ENCODE measurements around the gene ETV4. TPM values are rescaled to one million over a fixed set of nuclear protein-coding genes. Genes with fewer than 3 reads are reported as not detected.
A peak's percentile ranks its signal among the peaks of the same experiment; 100 is the strongest.

The ETV4 gene
- total and polyA plus RNA-seq, 2 of the 13 experiments (the other 11 are each of a cell fraction or from before 2014, with no cell fraction given), result 128 to 330 TPM

DNA sequence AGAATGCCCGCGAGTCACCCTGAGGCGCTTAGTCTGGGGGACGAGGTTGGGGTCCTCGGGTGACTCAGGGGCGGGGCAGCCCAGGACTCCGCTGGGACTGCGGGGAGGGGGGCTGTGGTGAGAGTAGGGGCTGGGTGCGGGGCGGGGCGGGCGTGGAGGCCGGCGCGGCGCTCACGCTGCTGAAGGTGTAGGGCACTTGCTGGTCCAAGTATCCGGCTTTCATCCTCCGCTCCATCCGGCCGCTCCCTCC is 832 bp downstream of the ETV4 start (continued):
- peak; percentile 83 for TF ChIP-seq MEIS2 (CRISPR knock-in tag; IDR thresholded peaks at IDR 0.05)
- no peak for TF ChIP-seq NCOA1 (CRISPR knock-in tag; IDR thresholded peaks at IDR 0.05)
- 0 out of 2 replicates have a peak, but pooled peaks have one; percentile 41 for TF ChIP-seq ZNF205 (CRISPR knock-in tag; IDR thresholded peaks at IDR 0.05)
- TF ChIP-seq REPIN1 (CRISPR knock-in tag; IDR thresholded peaks at IDR 0.05; ENCODE audit: borderline replicate concordance, low read depth), result no peak
- no peak for TF ChIP-seq RAD51 (IDR thresholded peaks at IDR 0.05; ENCODE audit: borderline replicate concordance)
- TF ChIP-seq FOXJ3 (CRISPR knock-in tag; IDR thresholded peaks at IDR 0.05; ENCODE audit: borderline replicate concordance), result 0 out of 2 replicates have a peak, but pooled peaks have one; percentile 27
- no peak for TF ChIP-seq SCMH1 (CRISPR knock-in tag; IDR thresholded peaks at IDR 0.05; ENCODE audit: borderline replicate concordance)
- TF ChIP-seq NR2F6 (IDR thresholded peaks at IDR 0.05), result no peak
- peak; percentile 85 for TF ChIP-seq NR2F6 (CRISPR knock-in tag; IDR thresholded peaks at IDR 0.05)
- TF ChIP-seq TSC22D2 (CRISPR knock-in tag; IDR thresholded peaks at IDR 0.05; ENCODE audit: borderline replicate concordance), result no peak
- no peak for TF ChIP-seq NR2C2 (CRISPR knock-in tag; IDR thresholded peaks at IDR 0.05; ENCODE audit: borderline replicate concordance)
- TF ChIP-seq ZMYM2 (CRISPR knock-in tag; IDR thresholded peaks at IDR 0.05), result no peak
- TF ChIP-seq KLF9 (CRISPR knock-in tag; IDR thresholded peaks at IDR 0.05; ENCODE audit: low read depth), result no peak
- peak; percentile 84; the same call in 1 of the 2 replicates for TF ChIP-seq SOX5 (CRISPR knock-in tag; IDR thresholded peaks at IDR 0.05; ENCODE audit: borderline replicate concordance)
- no peak for TF ChIP-seq EEA1 (CRISPR knock-in tag; IDR thresholded peaks at IDR 0.05; ENCODE audit: borderline replicate concordance)
- TF ChIP-seq ZFY (CRISPR knock-in tag; IDR thresholded peaks at IDR 0.05), result no peak
- 0 out of 2 replicates have a peak, but pooled peaks have one; percentile 8 for TF ChIP-seq NFIC (IDR thresholded peaks at IDR 0.05; ENCODE audit: low read length)
- TF ChIP-seq FOXO1 (CRISPR knock-in tag; IDR thresholded peaks at IDR 0.05), result peak; percentile 83; the same call in 1 of the 2 replicates
- TF ChIP-seq, protein P1, sequence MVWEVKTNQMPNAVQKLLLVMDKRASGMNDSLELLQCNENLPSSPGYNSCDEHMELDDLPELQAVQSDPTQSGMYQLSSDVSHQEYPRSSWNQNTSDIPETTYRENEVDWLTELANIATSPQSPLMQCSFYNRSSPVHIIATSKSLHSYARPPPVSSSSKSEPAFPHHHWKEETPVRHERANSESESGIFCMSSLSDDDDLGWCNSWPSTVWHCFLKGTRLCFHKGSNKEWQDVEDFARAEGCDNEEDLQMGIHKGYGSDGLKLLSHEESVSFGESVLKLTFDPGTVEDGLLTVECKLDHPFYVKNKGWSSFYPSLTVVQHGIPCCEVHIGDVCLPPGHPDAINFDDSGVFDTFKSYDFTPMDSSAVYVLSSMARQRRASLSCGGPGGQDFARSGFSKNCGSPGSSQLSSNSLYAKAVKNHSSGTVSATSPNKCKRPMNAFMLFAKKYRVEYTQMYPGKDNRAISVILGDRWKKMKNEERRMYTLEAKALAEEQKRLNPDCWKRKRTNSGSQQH (CRISPR knock-in tag; IDR thresholded peaks at IDR 0.05; ENCODE audit: low read depth), result no peak
- no peak for TF ChIP-seq FOXP1 (IDR thresholded peaks at IDR 0.05)
- peak; percentile 67; the same call in 1 of the 2 replicates for TF ChIP-seq FOXP1 (CRISPR knock-in tag; IDR thresholded peaks at IDR 0.05)
- no peak for TF ChIP-seq FOSL1 (CRISPR knock-in tag; IDR thresholded peaks at IDR 0.05; ENCODE audit: borderline replicate concordance)
- 0 out of 2 replicates have a peak, but pooled peaks have one; percentile 0 for TF ChIP-seq MTF1 (CRISPR knock-in tag; IDR thresholded peaks at IDR 0.05)
- TF ChIP-seq TOE1 (CRISPR knock-in tag; IDR thresholded peaks at IDR 0.05), result no peak
- peak; percentile 73 for TF ChIP-seq PPARG (CRISPR knock-in tag; conservative IDR thresholded peaks at IDR 0.05)
- TF ChIP-seq ZNF510 (CRISPR knock-in tag; IDR thresholded peaks at IDR 0.05; ENCODE audit: low read depth), result no peak
- TF ChIP-seq, protein P2, sequence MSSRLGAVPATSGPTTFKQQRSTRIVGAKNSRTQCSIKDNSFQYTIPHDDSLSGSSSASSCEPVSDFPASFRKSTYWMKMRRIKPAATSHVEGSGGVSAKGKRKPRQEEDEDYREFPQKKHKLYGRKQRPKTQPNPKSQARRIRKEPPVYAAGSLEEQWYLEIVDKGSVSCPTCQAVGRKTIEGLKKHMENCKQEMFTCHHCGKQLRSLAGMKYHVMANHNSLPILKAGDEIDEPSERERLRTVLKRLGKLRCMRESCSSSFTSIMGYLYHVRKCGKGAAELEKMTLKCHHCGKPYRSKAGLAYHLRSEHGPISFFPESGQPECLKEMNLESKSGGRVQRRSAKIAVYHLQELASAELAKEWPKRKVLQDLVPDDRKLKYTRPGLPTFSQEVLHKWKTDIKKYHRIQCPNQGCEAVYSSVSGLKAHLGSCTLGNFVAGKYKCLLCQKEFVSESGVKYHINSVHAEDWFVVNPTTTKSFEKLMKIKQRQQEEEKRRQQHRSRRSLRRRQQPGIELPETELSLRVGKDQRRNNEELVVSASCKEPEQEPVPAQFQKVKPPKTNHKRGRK (CRISPR knock-in tag; IDR thresholded peaks at IDR 0.05), result no peak
- TF ChIP-seq, protein P3, sequence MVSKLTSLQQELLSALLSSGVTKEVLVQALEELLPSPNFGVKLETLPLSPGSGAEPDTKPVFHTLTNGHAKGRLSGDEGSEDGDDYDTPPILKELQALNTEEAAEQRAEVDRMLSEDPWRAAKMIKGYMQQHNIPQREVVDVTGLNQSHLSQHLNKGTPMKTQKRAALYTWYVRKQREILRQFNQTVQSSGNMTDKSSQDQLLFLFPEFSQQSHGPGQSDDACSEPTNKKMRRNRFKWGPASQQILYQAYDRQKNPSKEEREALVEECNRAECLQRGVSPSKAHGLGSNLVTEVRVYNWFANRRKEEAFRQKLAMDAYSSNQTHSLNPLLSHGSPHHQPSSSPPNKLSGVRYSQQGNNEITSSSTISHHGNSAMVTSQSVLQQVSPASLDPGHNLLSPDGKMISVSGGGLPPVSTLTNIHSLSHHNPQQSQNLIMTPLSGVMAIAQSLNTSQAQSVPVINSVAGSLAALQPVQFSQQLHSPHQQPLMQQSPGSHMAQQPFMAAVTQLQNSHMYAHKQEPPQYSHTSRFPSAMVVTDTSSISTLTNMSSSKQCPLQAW (CRISPR knock-in tag; IDR thresholded peaks at IDR 0.05), result no peak
- TF ChIP-seq, protein P4, sequence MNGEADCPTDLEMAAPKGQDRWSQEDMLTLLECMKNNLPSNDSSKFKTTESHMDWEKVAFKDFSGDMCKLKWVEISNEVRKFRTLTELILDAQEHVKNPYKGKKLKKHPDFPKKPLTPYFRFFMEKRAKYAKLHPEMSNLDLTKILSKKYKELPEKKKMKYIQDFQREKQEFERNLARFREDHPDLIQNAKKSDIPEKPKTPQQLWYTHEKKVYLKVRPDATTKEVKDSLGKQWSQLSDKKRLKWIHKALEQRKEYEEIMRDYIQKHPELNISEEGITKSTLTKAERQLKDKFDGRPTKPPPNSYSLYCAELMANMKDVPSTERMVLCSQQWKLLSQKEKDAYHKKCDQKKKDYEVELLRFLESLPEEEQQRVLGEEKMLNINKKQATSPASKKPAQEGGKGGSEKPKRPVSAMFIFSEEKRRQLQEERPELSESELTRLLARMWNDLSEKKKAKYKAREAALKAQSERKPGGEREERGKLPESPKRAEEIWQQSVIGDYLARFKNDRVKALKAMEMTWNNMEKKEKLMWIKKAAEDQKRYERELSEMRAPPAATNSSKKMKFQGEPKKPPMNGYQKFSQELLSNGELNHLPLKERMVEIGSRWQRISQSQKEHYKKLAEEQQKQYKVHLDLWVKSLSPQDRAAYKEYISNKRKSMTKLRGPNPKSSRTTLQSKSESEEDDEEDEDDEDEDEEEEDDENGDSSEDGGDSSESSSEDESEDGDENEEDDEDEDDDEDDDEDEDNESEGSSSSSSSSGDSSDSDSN (CRISPR knock-in tag; IDR thresholded peaks at IDR 0.05), result no peak
